ENCODE results near the gene GLRA1. TPM values are rescaled to one million over a fixed set of nuclear protein-coding genes. Genes with fewer than 3 reads are reported as not detected.

The GLRA1 gene
- total RNA-seq, 1 donor from 2014 or later: not detected

DNA sequence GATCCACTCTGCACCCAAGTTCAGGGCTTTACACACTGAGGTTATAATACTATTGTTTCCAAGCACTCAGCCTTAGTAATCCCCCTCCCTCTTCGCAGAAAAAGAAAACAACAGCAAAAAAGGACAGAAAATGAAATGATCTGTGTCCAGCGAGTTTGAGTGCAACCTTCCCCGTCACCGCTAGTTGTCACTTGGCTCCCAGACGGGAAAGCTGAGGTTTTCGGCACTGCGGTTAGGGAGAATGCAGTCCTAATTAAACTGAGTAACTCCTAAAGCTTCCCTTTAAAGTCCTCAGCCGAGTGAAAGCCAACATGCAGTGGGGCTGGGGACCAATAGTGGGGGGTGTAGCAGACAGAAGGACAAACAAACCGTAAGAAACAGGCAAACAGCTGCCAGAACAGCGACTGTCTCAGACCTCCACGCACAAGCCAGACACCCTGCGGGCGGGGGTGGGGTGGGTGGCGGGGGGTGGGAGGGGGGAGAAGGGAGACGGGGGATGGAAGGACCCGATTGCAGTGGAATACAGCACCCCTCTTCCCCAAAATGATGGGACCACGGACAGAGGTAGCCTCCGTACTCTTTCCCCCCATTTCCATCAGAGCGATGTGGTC lies 680 bp downstream of the GLRA1 start:
- Histone ChIP-seq H3K36me3 (ENCODE audit: control insufficient read depth in 3 of 3, insufficient read depth in 3 of 3, low read length in 3 of 3) (no peaks in the 10 kb centered on the region), H3K4me3 (ENCODE audit: low read length in 3 of 3) (no peak overlapping the region), H3K4me1 (ENCODE audit: control insufficient read depth in 3 of 3, insufficient read depth in 3 of 3, low read length in 3 of 3) (no peaks in the 10 kb centered on the region), H3K27me3 (ENCODE audit: control insufficient read depth in 3 of 3, insufficient read depth in 3 of 3, low read length in 3 of 3) (no peaks in the 10 kb centered on the region), H3K27ac (ENCODE audit: low read depth, low read length) (no peak overlapping the region), H3K9ac (ENCODE audit: low read depth in 1 of 3, low read length in 3 of 3) (no peak overlapping the region), H3K9me3 (ENCODE audit: control insufficient read depth in 3 of 3, low read length in 3 of 3) (no peaks in the 10 kb centered on the region)

DNA sequence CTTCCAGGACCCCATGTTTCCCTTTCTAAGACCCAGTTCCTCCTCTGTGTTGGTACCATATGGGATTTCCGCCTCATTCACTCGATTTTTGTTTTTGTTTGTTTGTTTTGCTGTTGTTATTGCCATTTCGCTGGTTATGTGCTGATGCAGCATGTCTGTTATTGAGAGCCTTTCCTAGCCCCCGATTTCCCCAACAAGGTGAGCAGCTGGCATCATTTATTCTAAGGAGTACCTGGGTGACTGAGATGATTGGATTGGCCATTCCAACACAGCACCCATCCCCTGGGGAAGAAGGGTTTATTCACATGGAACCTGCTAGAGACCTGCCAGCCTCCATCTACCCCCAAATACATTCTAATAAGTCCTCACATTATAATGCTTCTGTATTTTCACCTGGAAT lies 2.7 kb downstream of the GLRA1 start:
- Histone ChIP-seq H3K4me1 (ENCODE audit: control insufficient read depth in 3 of 3, insufficient read depth in 3 of 3, low read length in 3 of 3) (no peaks in the 10 kb centered on the region), H3K9me3 (ENCODE audit: control insufficient read depth in 3 of 3, low read length in 3 of 3) (no peaks in the 10 kb centered on the region), H3K36me3 (ENCODE audit: control insufficient read depth in 3 of 3, insufficient read depth in 3 of 3, low read length in 3 of 3) (no peaks in the 10 kb centered on the region), H3K9ac (ENCODE audit: low read depth in 1 of 3, low read length in 3 of 3) (no peak overlapping the region), H3K4me3 (ENCODE audit: low read length in 3 of 3) (no peak overlapping the region), H3K27me3 (ENCODE audit: control insufficient read depth in 3 of 3, insufficient read depth in 3 of 3, low read length in 3 of 3) (no peaks in the 10 kb centered on the region), H3K27ac (ENCODE audit: low read depth, low read length) (no peak overlapping the region)

DNA sequence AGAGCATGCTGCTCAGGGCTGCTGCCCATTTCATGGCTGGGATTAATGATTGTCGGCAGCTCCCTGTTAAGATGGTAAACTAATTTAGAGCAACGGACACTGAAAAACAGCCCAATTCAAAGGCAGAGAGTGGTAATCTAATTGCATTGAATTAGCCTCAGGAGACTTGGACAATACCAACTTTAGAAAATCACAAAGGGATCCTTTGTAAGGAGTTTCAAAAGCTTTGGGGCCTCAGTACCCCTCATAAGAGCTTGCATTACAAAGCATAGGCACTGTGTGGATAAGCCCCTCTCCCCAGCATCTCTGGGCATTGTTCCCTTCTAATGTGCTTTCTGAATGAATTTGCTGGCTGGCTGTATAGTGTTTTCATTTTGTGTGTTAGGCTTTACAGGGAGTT lies 6.7 kb downstream of the GLRA1 start:
- Histone ChIP-seq H3K36me3 (ENCODE audit: control insufficient read depth in 3 of 3, insufficient read depth in 3 of 3, low read length in 3 of 3) (no peaks in the 10 kb centered on the region), H3K4me1 (ENCODE audit: control insufficient read depth in 3 of 3, insufficient read depth in 3 of 3, low read length in 3 of 3) (no peaks in the 10 kb centered on the region), H3K27ac (ENCODE audit: low read depth, low read length) (no peak overlapping the region), H3K9ac (ENCODE audit: low read depth in 1 of 3, low read length in 3 of 3) (no peak overlapping the region), H3K4me3 (ENCODE audit: low read length in 3 of 3) (no peak overlapping the region), H3K9me3 (ENCODE audit: control insufficient read depth in 3 of 3, low read length in 3 of 3) (no peaks in the 10 kb centered on the region), H3K27me3 (ENCODE audit: control insufficient read depth in 3 of 3, insufficient read depth in 3 of 3, low read length in 3 of 3) (no peaks in the 10 kb centered on the region)

DNA sequence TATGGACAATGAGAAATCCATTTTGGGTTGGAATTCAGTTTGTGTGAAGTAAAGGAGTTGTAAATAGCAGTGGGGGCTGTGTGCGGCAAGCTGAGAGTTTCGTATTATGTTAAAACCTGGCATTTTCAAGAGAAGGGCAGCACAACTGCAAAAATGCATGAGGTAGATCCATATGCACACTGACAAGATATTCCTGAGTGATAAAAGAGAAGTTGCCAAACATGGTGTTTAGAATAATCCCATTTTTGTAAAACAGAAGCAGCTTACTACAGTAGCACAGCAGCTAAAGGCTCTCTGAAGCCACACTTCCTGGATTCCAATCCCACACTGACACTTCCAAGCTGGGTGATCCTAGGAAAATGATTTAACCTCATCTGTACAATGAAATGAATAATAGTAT lies 11.2 kb downstream of the GLRA1 start:
- no peak overlapping the region for H3K9ac ChIP-seq (ENCODE audit: low read depth in 1 of 3, low read length in 3 of 3)
- H3K4me3 ChIP-seq (ENCODE audit: low read length in 3 of 3): no peak overlapping the region
- no peaks in the 10 kb centered on the region for H3K27me3 ChIP-seq (ENCODE audit: control insufficient read depth in 3 of 3, insufficient read depth in 3 of 3, low read length in 3 of 3)
- no peaks in the 10 kb centered on the region for H3K4me1 ChIP-seq (ENCODE audit: control insufficient read depth in 3 of 3, insufficient read depth in 3 of 3, low read length in 3 of 3)
- no peak overlapping the region for H3K27ac ChIP-seq (ENCODE audit: low read depth, low read length)
- H3K9me3 ChIP-seq (ENCODE audit: control insufficient read depth in 3 of 3, low read length in 3 of 3): no peaks in the 10 kb centered on the region
- no peaks in the 10 kb centered on the region for H3K36me3 ChIP-seq (ENCODE audit: control insufficient read depth in 3 of 3, insufficient read depth in 3 of 3, low read length in 3 of 3)

DNA sequence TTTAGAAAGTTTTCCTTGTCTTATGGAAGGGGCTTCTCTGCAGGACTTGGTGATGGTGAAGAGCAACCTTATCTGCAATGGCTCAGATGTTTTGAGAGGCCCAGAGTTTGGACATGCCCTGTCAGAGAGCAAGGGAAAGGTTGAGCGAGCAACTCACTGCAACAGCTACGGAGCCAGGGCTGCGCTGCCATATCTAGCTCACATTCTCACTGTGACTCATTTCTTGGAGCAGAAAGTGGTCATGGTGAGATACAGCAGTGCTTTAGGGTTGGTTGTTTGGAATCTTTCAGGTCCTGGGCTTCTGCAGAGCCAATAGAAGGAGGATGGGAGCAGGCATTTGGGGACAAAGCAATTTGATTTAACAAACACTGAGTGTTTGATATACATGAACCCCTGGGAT lies 12.3 kb downstream of the GLRA1 start:
- H3K4me1 ChIP-seq (ENCODE audit: control insufficient read depth in 3 of 3, insufficient read depth in 3 of 3, low read length in 3 of 3): no peaks in the 10 kb centered on the region
- no peak overlapping the region for H3K9ac ChIP-seq (ENCODE audit: low read depth in 1 of 3, low read length in 3 of 3)
- H3K27ac ChIP-seq (ENCODE audit: low read depth, low read length): no peak overlapping the region
- no peak overlapping the region for H3K4me3 ChIP-seq (ENCODE audit: low read length in 3 of 3)
- no peaks in the 10 kb centered on the region for H3K27me3 ChIP-seq (ENCODE audit: control insufficient read depth in 3 of 3, insufficient read depth in 3 of 3, low read length in 3 of 3)
- no peaks in the 10 kb centered on the region for H3K9me3 ChIP-seq (ENCODE audit: control insufficient read depth in 3 of 3, low read length in 3 of 3)
- no peaks in the 10 kb centered on the region for H3K36me3 ChIP-seq (ENCODE audit: control insufficient read depth in 3 of 3, insufficient read depth in 3 of 3, low read length in 3 of 3)

DNA sequence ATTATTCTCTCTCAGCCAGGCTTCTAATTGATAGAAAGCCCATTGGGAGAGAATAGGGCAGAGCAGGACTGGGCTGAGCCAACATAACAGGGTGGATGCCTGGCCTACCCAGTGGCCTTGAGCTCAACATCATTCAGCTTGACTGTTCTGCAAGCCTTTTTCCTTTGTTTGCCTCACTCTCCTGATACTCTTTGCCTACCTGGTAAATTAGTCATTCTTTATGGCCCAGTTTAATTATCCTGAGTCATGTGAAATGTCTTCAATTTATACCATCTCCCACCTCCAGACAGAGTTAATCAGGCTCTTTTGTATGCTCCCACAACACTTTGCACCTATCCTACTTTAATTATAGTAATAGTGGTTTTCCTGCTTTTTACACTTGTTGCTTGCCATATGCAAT lies 13.6 kb downstream of the GLRA1 start:
- H3K27me3 ChIP-seq (ENCODE audit: control insufficient read depth in 3 of 3, insufficient read depth in 3 of 3, low read length in 3 of 3): no peaks in the 10 kb centered on the region
- no peak overlapping the region for H3K4me3 ChIP-seq (ENCODE audit: low read length in 3 of 3)
- H3K36me3 ChIP-seq (ENCODE audit: control insufficient read depth in 3 of 3, insufficient read depth in 3 of 3, low read length in 3 of 3): no peaks in the 10 kb centered on the region
- H3K9me3 ChIP-seq (ENCODE audit: control insufficient read depth in 3 of 3, low read length in 3 of 3): no peaks in the 10 kb centered on the region
- H3K27ac ChIP-seq (ENCODE audit: low read depth, low read length): no peak overlapping the region
- no peak overlapping the region for H3K9ac ChIP-seq (ENCODE audit: low read depth in 1 of 3, low read length in 3 of 3)
- H3K4me1 ChIP-seq (ENCODE audit: control insufficient read depth in 3 of 3, insufficient read depth in 3 of 3, low read length in 3 of 3): no peaks in the 10 kb centered on the region

DNA sequence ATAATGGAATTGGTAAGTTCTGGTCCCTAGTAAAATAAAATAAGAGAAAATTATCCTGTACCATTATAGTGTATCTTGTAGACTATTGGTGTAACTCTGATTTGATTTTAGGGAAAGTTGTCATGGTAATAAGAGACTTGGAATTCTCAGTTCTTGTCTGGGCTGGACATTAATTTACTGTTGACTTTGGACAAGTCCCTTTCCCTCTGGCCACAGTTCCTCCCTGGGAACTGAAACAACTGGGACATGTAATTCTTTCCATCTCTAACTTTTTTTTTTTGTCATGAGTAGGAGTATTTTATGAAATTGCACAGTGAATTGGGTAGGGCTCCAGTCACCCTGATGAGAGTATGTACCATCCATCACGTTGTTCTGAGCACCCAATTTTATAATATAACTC lies 15.0 kb downstream of the GLRA1 start:
- no peak overlapping the region for H3K4me3 ChIP-seq (ENCODE audit: low read length in 3 of 3)
- H3K27ac ChIP-seq (ENCODE audit: low read depth, low read length): no peak overlapping the region
- no peak overlapping the region for H3K9ac ChIP-seq (ENCODE audit: low read depth in 1 of 3, low read length in 3 of 3)

DNA sequence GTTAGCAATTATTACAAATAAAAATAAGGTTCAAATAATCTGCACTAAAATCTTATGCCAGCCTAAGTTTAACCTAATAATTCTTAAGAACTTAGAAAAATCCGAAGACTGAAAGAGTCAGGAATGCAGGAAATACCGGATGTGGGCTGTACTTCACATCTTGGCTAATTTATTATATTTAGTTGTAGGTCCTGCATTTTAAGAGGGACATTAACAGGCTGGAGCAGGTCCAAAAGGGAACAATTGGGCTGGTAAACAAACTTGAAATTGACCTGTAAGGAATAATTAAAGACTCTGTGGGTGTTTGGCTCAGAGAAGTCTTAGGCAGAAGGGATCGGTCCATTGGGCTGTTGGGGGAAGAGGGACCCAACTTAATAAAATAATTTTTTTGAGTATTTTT lies 18.4 kb downstream of the GLRA1 start:
- Histone ChIP-seq H3K4me1 (ENCODE audit: control insufficient read depth in 3 of 3, insufficient read depth in 3 of 3, low read length in 3 of 3) (peaks cover 0 to 4% (median 0%) of the 10 kb centered on the region in 3 donors), H3K9me3 (ENCODE audit: control insufficient read depth in 3 of 3, low read length in 3 of 3) (no peaks in the 10 kb centered on the region), H3K9ac (ENCODE audit: low read depth in 1 of 3, low read length in 3 of 3) (no peak overlapping the region), H3K27ac (ENCODE audit: low read depth, low read length) (no peak overlapping the region), H3K36me3 (ENCODE audit: control insufficient read depth in 3 of 3, insufficient read depth in 3 of 3, low read length in 3 of 3) (peaks cover 0 to 3% (median 0%) of the 10 kb centered on the region in 3 donors), H3K27me3 (ENCODE audit: control insufficient read depth in 3 of 3, insufficient read depth in 3 of 3, low read length in 3 of 3) (no peaks in the 10 kb centered on the region), H3K4me3 (ENCODE audit: low read length in 3 of 3) (no peak overlapping the region)

More for the DNA sequence above, 15.0 kb downstream of the GLRA1 start:
- H3K4me1 ChIP-seq (ENCODE audit: control insufficient read depth in 3 of 3, insufficient read depth in 3 of 3, low read length in 3 of 3): peaks cover 0 to 4% (median 0%) of the 10 kb centered on the region in 3 donors
- H3K36me3 ChIP-seq (ENCODE audit: control insufficient read depth in 3 of 3, insufficient read depth in 3 of 3, low read length in 3 of 3): no peaks in the 10 kb centered on the region
- H3K27me3 ChIP-seq (ENCODE audit: control insufficient read depth in 3 of 3, insufficient read depth in 3 of 3, low read length in 3 of 3): no peaks in the 10 kb centered on the region
- H3K9me3 ChIP-seq (ENCODE audit: control insufficient read depth in 3 of 3, low read length in 3 of 3): no peaks in the 10 kb centered on the region

DNA sequence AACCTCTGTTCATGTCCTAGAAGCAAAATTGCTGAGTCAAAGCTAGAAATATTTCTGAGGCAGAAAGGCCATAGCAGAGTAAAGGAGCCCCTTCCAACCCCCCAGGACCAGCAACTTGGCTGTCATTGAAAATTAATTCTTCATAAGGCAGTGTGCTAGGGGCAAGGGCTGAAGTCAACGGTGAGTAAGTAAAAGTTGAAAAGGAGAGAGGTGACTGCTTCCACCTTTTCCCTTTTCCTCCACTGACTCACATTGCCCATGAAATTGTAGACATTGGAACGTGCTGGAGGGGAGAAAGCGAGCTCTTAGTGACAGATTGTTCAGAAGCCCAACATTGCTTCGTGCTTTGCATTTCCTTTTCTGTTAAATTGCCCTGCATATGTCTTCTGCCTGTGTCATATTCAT lies 19.1 kb downstream of the GLRA1 start:
- H3K9ac ChIP-seq (ENCODE audit: low read depth in 1 of 3, low read length in 3 of 3): no peak overlapping the region
- H3K4me3 ChIP-seq (ENCODE audit: low read length in 3 of 3): no peak overlapping the region
- no peak overlapping the region for H3K27ac ChIP-seq (ENCODE audit: low read depth, low read length)
- H3K9me3 ChIP-seq (ENCODE audit: control insufficient read depth in 3 of 3, low read length in 3 of 3): no peaks in the 10 kb centered on the region
- H3K4me1 ChIP-seq (ENCODE audit: control insufficient read depth in 3 of 3, insufficient read depth in 3 of 3, low read length in 3 of 3): peaks cover 0 to 4% (median 0%) of the 10 kb centered on the region in 3 donors
- H3K27me3 ChIP-seq (ENCODE audit: control insufficient read depth in 3 of 3, insufficient read depth in 3 of 3, low read length in 3 of 3): no peaks in the 10 kb centered on the region
- peaks cover 0 to 3% (median 0%) of the 10 kb centered on the region in 3 donors for H3K36me3 ChIP-seq (ENCODE audit: control insufficient read depth in 3 of 3, insufficient read depth in 3 of 3, low read length in 3 of 3)

DNA sequence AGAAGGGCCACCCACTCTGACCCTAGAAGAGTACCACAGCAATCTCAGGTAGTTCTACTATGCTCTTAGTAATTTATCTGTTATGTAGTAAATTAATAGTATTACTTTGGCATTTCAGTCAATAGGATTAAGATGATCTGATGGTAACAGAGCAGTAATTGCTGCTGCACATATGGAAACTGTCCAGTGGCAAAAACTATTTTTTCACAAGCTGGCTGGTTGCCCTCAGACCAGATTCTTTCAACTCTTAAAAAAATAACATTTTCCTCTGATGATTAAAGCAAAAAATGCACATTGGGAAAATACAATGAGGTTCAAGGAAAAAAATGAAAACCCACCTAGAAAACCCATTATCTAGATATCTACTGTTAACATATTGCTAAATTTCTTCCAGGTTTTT lies 19.7 kb downstream of the GLRA1 start:
- no peak overlapping the region for H3K27ac ChIP-seq (ENCODE audit: low read depth, low read length)
- H3K36me3 ChIP-seq (ENCODE audit: control insufficient read depth in 3 of 3, insufficient read depth in 3 of 3, low read length in 3 of 3): peaks cover 0 to 3% (median 0%) of the 10 kb centered on the region in 3 donors

More for the DNA sequence above, 19.7 kb downstream of the GLRA1 start:
- Histone ChIP-seq H3K9ac (ENCODE audit: low read depth in 1 of 3, low read length in 3 of 3) (no peak overlapping the region), H3K9me3 (ENCODE audit: control insufficient read depth in 3 of 3, low read length in 3 of 3) (no peaks in the 10 kb centered on the region), H3K4me3 (ENCODE audit: low read length in 3 of 3) (no peak overlapping the region), H3K27me3 (ENCODE audit: control insufficient read depth in 3 of 3, insufficient read depth in 3 of 3, low read length in 3 of 3) (no peaks in the 10 kb centered on the region), H3K4me1 (ENCODE audit: control insufficient read depth in 3 of 3, insufficient read depth in 3 of 3, low read length in 3 of 3) (peaks cover 0 to 4% (median 0%) of the 10 kb centered on the region in 3 donors)

Measured in skeletal muscle tissue (tissue), 4 donors.